Activated CD4-positive, alpha-beta T cell treated with anti-CD3 and anti-CD28 coated beads, Interleukin-2, amount 50 U/mL, for 1 hour (primary cell): Measurements from ENCODE around the gene KRTAP2-1.
"Not testable (repeated sequence)": the region's sequence is repeated elsewhere in the genome, so short reads cannot be mapped to it uniquely, and the experiment has no call there.

Experiments
- DNase-seq: peaks from one replicate; pipeline ENCODE4 v3.0.0-alpha.2; 2020

KRTAP2-1 gene

GRCh38 chr17:41010441-41010840, 36.7 kb downstream of the KRTAP2-1 start:
- DNase-seq = no peak

GRCh38 chr17:41009936-41010335, 37.2 kb downstream of the KRTAP2-1 start:
- no peak for DNase-seq

- DNase-seq = no peak
Measured at GRCh38 chr17:41009301-41009760, 37.8 kb downstream of the KRTAP2-1 start.

- no peak for DNase-seq
Measured at GRCh38 chr17:41008811-41009210, 38.3 kb downstream of the KRTAP2-1 start, which contains the start of gene KRTAP3-1. Gene KRTAP3-1, minus strand, starts transcription at chr17:41009128. Its CDS starts 54 bp downstream, at chr17:41009074.

- no peak for DNase-seq
Measured at GRCh38 chr17:41004397-41004796, 42.7 kb downstream of the KRTAP2-1 start.

GRCh38 chr17:41003926-41004325, 43.2 kb downstream of the KRTAP2-1 start:
- no peak for DNase-seq

- no peak for DNase-seq
Measured at GRCh38 chr17:41002814-41003213, 44.3 kb downstream of the KRTAP2-1 start.

GRCh38 chr17:41001795-41002194, 45.3 kb downstream of the KRTAP2-1 start:
- DNase-seq = no peak

- DNase-seq = not testable (repeated sequence)
Measured at GRCh38 chr17:40999563-40999962, 47.6 kb downstream of the KRTAP2-1 start, which contains the start of gene KRTAP3-2. Gene KRTAP3-2, minus strand, starts transcription at chr17:40999906. Its CDS starts 53 bp downstream, at chr17:40999853.

- no peak for DNase-seq
Measured at GRCh38 chr17:40997361-40997760, 49.8 kb downstream of the KRTAP2-1 start.

GRCh38 chr17:40996829-40997228, 50.3 kb downstream of the KRTAP2-1 start:
- no peak for DNase-seq
